ENCODE results near the gene NWD2. TPM values are rescaled to one million over a fixed set of nuclear protein-coding genes. Genes with fewer than 3 reads are reported as not detected.

The NWD2 gene
- total RNA-seq, 1 donor = not detected

DNA sequence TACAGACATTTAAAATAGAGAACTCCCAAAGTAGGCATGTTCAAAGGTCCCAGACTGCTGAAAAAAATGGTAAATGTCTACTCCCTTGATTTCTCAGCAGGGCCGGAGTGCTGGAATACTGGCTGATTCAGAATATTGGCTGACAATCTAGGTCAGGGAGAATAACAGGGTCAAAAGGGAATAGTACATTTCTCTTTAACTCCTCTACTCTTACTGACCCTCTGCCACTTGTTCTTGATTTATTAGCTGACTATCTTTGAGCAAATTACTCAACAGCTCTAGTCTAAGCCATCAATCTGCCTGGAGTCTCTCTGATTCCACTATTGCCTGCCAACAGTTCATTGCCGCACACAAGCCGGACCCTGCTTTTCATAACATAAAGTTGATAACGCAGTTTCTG, 19.7 kb upstream of the NWD2 start:
- H3K4me3 ChIP-seq (ENCODE audit: insufficient read depth, low read length) = no peak overlapping the region
- no peak overlapping the region for H2AFZ ChIP-seq (ENCODE audit: low read length)
- no peaks in the 10 kb centered on the region for H3K36me3 ChIP-seq (ENCODE audit: insufficient read depth, low read length)
- TF ChIP-seq, protein P1, sequence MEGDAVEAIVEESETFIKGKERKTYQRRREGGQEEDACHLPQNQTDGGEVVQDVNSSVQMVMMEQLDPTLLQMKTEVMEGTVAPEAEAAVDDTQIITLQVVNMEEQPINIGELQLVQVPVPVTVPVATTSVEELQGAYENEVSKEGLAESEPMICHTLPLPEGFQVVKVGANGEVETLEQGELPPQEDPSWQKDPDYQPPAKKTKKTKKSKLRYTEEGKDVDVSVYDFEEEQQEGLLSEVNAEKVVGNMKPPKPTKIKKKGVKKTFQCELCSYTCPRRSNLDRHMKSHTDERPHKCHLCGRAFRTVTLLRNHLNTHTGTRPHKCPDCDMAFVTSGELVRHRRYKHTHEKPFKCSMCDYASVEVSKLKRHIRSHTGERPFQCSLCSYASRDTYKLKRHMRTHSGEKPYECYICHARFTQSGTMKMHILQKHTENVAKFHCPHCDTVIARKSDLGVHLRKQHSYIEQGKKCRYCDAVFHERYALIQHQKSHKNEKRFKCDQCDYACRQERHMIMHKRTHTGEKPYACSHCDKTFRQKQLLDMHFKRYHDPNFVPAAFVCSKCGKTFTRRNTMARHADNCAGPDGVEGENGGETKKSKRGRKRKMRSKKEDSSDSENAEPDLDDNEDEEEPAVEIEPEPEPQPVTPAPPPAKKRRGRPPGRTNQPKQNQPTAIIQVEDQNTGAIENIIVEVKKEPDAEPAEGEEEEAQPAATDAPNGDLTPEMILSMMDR (IDR thresholded peaks at IDR 0.05; ENCODE audit: extremely low read depth, low read depth, low read length) = no peak
- no peaks in the 10 kb centered on the region for H3K9me3 ChIP-seq (ENCODE audit: low read depth, low read length)
- no peaks in the 10 kb centered on the region for H3K27me3 ChIP-seq (ENCODE audit: insufficient read depth, low read length)
- no peaks in the 10 kb centered on the region for H4K20me1 ChIP-seq (ENCODE audit: insufficient read depth, low read length)
- H3K4me1 ChIP-seq (ENCODE audit: insufficient read depth, low read length) = no peaks in the 10 kb centered on the region
- no peak for DNase-seq (ENCODE audit: insufficient read length, low spot score, missing footprints)
- no peak overlapping the region for H3K4me2 ChIP-seq (ENCODE audit: insufficient read depth, low read length)
- H3K79me2 ChIP-seq (ENCODE audit: insufficient read depth, low read length) = no peaks in the 10 kb centered on the region
- no peak overlapping the region for H3K27ac ChIP-seq (ENCODE audit: low read depth, low read length)

- no peaks in the 10 kb centered on the region for H3K9me3 ChIP-seq (ENCODE audit: low read depth, low read length)
- DNase-seq (ENCODE audit: insufficient read length, low spot score, missing footprints) = no peak
- H4K20me1 ChIP-seq (ENCODE audit: insufficient read depth, low read length) = no peaks in the 10 kb centered on the region
- H3K4me3 ChIP-seq (ENCODE audit: insufficient read depth, low read length) = no peak overlapping the region
- TF ChIP-seq, protein P1 (IDR thresholded peaks at IDR 0.05; ENCODE audit: extremely low read depth, low read depth, low read length) = no peak
- no peak overlapping the region for H3K27ac ChIP-seq (ENCODE audit: low read depth, low read length)
- H3K36me3 ChIP-seq (ENCODE audit: insufficient read depth, low read length) = no peaks in the 10 kb centered on the region
- H3K27me3 ChIP-seq (ENCODE audit: insufficient read depth, low read length) = no peaks in the 10 kb centered on the region
- no peak overlapping the region for H3K4me2 ChIP-seq (ENCODE audit: insufficient read depth, low read length)
- no peak overlapping the region for H2AFZ ChIP-seq (ENCODE audit: low read length)
- H3K79me2 ChIP-seq (ENCODE audit: insufficient read depth, low read length) = no peaks in the 10 kb centered on the region
- H3K4me1 ChIP-seq (ENCODE audit: insufficient read depth, low read length) = no peaks in the 10 kb centered on the region
These were observed 18.8 kb upstream of the NWD2 start for GRCh38 chr4:37225778-37226177.

DNA sequence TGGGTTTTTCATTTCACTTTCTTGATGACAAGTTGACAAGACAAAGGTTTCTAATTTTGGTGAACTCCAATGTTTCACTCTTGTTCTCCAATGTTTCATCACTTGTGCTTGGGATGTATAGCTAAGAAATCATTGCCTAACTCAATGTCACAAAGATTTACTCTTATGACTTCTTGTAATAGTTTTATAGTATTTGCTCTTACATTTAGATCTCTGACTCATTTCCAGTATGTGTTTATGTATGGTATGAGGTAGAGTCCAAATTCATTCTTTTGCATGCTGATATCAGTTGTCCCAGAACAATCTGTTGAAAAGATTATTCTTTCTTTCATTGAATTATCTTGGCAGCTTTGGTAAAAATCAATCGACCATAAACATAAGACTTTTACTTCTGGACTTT, 12.2 kb upstream of the NWD2 start:
- Histone ChIP-seq H3K4me1 (ENCODE audit: insufficient read depth, low read length) (no peaks in the 10 kb centered on the region), H3K27me3 (ENCODE audit: insufficient read depth, low read length) (no peaks in the 10 kb centered on the region), H3K4me2 (ENCODE audit: insufficient read depth, low read length) (no peak overlapping the region), H3K4me3 (ENCODE audit: insufficient read depth, low read length) (no peak overlapping the region), H3K9me3 (ENCODE audit: low read depth, low read length) (no peaks in the 10 kb centered on the region), H2AFZ (ENCODE audit: low read length) (no peak overlapping the region), H4K20me1 (ENCODE audit: insufficient read depth, low read length) (no peaks in the 10 kb centered on the region), H3K36me3 (ENCODE audit: insufficient read depth, low read length) (no peaks in the 10 kb centered on the region), H3K27ac (ENCODE audit: low read depth, low read length) (no peak overlapping the region), H3K79me2 (ENCODE audit: insufficient read depth, low read length) (no peaks in the 10 kb centered on the region)
- DNase-seq (ENCODE audit: insufficient read length, low spot score, missing footprints) = no peak
- TF ChIP-seq, protein P1 (IDR thresholded peaks at IDR 0.05; ENCODE audit: extremely low read depth, low read depth, low read length) = no peak

DNA sequence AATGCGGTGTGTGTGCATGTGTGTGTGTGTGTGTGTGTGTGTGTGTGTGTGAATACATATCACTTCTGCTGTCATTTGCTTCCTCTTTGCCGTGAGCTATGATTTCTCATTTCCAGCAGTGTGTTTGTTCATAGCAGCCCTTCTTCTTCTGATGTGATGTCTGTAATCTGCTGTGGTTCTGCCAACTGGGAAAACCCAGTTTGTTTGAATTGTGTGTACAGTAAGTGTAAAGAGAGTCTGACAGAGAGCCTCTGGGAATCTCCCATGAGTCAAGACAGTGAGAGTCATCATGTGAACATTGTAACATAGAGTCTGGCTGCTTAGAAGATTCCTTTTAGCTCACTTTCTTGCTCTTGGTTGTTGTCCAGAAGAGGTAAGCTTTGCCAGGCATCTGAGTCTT, 8.4 kb upstream of the NWD2 start:
- peaks cover 3% of the 10 kb centered on the region for H3K9me3 ChIP-seq (ENCODE audit: low read depth, low read length)

More for the DNA sequence above, 8.4 kb upstream of the NWD2 start:
- no peak overlapping the region for H3K4me2 ChIP-seq (ENCODE audit: insufficient read depth, low read length)
- TF ChIP-seq, protein P1 (IDR thresholded peaks at IDR 0.05; ENCODE audit: extremely low read depth, low read depth, low read length) = no peak
- no peak overlapping the region for H2AFZ ChIP-seq (ENCODE audit: low read length)
- no peak overlapping the region for H3K4me3 ChIP-seq (ENCODE audit: insufficient read depth, low read length)
- H3K4me1 ChIP-seq (ENCODE audit: insufficient read depth, low read length) = no peaks in the 10 kb centered on the region
- H3K27me3 ChIP-seq (ENCODE audit: insufficient read depth, low read length) = no peaks in the 10 kb centered on the region
- H3K27ac ChIP-seq (ENCODE audit: low read depth, low read length) = no peak overlapping the region
- H4K20me1 ChIP-seq (ENCODE audit: insufficient read depth, low read length) = no peaks in the 10 kb centered on the region
- no peak for DNase-seq (ENCODE audit: insufficient read length, low spot score, missing footprints)
- no peaks in the 10 kb centered on the region for H3K79me2 ChIP-seq (ENCODE audit: insufficient read depth, low read length)
- H3K36me3 ChIP-seq (ENCODE audit: insufficient read depth, low read length) = no peaks in the 10 kb centered on the region

All from osteoblast (primary cell).